ENCODE measurements around the gene PPP1R13B.

DNA sequence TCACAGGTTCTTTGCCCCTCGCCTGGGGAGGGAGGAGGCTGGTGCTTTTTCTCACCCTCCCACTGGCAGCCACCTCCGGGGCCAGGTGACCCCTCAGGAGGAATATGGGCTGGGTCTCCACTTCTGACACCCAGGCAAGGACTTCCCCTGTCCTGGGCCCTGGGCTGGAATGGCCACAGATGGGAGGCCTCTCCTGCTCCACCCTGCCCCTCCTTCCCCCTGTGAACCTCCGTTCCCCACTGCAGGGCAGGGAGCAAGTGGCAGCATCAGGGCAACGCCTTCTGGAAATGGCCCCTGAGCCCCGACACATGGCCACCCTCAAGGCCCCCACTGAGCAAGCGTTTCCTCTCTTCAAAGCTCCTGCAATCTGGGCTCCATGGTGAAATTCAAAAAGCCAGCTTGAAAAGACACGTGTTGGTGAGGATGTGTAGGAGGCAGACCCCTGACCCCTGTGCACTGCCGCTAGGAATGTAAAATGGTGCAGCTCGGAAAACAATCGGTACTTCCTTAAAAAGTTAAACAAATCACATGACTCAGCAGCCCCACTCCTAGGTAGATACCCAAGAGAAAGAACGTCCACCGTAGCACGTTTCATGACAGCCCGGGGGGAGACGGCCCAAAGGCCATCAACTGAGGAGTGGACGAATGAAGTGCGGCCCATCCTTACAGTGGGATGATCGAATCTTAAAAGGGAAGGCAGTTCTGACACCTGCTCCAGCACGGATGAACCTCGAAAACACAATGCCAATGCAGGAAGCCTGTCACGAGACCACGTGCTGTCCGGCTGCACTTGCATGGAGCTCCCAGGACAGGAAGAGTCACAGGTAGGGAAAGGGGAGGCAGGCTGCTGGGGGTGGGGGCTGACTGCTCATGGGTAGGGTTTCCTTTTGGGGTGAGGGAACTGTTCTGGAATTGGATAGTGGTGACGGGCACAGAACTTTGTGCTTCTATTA lies 143.7 kb downstream of the PPP1R13B start:
- TF ChIP-seq, protein P1, sequence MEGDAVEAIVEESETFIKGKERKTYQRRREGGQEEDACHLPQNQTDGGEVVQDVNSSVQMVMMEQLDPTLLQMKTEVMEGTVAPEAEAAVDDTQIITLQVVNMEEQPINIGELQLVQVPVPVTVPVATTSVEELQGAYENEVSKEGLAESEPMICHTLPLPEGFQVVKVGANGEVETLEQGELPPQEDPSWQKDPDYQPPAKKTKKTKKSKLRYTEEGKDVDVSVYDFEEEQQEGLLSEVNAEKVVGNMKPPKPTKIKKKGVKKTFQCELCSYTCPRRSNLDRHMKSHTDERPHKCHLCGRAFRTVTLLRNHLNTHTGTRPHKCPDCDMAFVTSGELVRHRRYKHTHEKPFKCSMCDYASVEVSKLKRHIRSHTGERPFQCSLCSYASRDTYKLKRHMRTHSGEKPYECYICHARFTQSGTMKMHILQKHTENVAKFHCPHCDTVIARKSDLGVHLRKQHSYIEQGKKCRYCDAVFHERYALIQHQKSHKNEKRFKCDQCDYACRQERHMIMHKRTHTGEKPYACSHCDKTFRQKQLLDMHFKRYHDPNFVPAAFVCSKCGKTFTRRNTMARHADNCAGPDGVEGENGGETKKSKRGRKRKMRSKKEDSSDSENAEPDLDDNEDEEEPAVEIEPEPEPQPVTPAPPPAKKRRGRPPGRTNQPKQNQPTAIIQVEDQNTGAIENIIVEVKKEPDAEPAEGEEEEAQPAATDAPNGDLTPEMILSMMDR (conservative IDR thresholded peaks at IDR 0.05): no peak
- no peak for TF ChIP-seq EZH2 (IDR thresholded peaks at IDR 0.05; ENCODE audit: low read depth)

Measured in PC-9 (cell line).